GM12892 (cell line): Measurements from ENCODE around the gene SS18L1.

ENCODE experiments used
- POLR2A ChIP-seq: IDR thresholded peaks from 2 replicates; pipeline ENCODE4 v1.6.1; 2011; ENCODE audit warnings: low read depth, low read length, control low read depth
- POLR2AphosphoS5 ChIP-seq: IDR thresholded peaks from 2 replicates; pipeline ENCODE4 v1.6.1; 2011; ENCODE audit warnings: low read depth, low read length, control low read depth

DNA sequence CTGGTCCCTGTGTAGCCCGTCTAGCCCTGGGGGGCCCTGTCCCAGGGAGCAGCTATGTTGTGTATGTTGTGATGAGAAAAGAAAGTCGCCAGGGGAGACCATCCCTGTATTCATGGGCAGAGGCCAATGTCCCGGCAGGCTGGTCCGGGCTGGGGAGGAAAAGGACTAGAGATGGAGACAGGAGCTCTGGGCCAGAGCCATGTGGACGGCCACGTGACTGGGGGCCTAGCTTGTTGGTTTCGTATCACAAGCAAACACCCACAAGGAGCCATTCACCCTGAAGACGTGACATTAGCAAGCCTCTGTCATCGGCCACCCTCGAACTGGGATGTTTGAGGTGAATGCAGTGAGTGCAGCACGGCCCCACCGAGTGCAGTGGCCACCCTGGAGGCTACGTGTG, 79.4 kb downstream of the SS18L1 start:
- TF ChIP-seq POLR2AphosphoS5 = no peak
- no peak for TF ChIP-seq POLR2A
